LNCaP clone FGC (cell line): ENCODE data around the gene ZSWIM1.

ENCODE experiments used
- DNase-seq: peaks from one replicate; pipeline ENCODE4 v3.0.0-alpha.2; 2011; ENCODE audit warnings: low read depth
- H3K4me3 ChIP-seq: 2 replicates; pipeline ENCODE4 v1.5.1; 2011; ENCODE audit warnings: mild to moderate bottlenecking, low read depth, low read length, control low read depth
- CTCF ChIP-seq: IDR thresholded peaks from 2 replicates; pipeline ENCODE4 v1.5.1; 2012; ENCODE audit warnings: mild to moderate bottlenecking; ENCODE audit not compliant: control insufficient read depth, insufficient read depth; ENCODE audit errors: extremely low read depth

Gene ZSWIM1

GRCh38 chr20:45913116-45913515 is 32.1 kb downstream of the ZSWIM1 start:
- DNase-seq, result no peak
- TF ChIP-seq CTCF, result no peak

GRCh38 chr20:45917790-45918141 is 36.7 kb downstream of the ZSWIM1 start:
- TF ChIP-seq CTCF, result no peak
- no peak for DNase-seq
- H3K4me3 ChIP-seq, result no peak overlapping the region

More at GRCh38 chr20:45913116-45913515, 32.1 kb downstream of the ZSWIM1 start:
- no peak overlapping the region for H3K4me3 ChIP-seq

GRCh38 chr20:45918182-45918737 is 37.2 kb downstream of the ZSWIM1 start:
- no peak for TF ChIP-seq CTCF
- no peak for DNase-seq
- no peak overlapping the region for H3K4me3 ChIP-seq

GRCh38 chr20:45918779-45919537 is 37.9 kb downstream of the ZSWIM1 start:
- no peak for DNase-seq
- no peak overlapping the region for H3K4me3 ChIP-seq
- no peak for TF ChIP-seq CTCF

GRCh38 chr20:45919542-45920399 is 38.7 kb downstream of the ZSWIM1 start:
- DNase-seq, result no peak
- H3K4me3 ChIP-seq, result no peak overlapping the region
- no peak for TF ChIP-seq CTCF

- TF ChIP-seq CTCF, result no peak
- H3K4me3 ChIP-seq, result no peak overlapping the region
- no peak for DNase-seq
These were observed 39.7 kb downstream of the ZSWIM1 start for GRCh38 chr20:45920462-45921336.
